ENCODE measurements around the gene RDX.

Gene RDX

DNA sequence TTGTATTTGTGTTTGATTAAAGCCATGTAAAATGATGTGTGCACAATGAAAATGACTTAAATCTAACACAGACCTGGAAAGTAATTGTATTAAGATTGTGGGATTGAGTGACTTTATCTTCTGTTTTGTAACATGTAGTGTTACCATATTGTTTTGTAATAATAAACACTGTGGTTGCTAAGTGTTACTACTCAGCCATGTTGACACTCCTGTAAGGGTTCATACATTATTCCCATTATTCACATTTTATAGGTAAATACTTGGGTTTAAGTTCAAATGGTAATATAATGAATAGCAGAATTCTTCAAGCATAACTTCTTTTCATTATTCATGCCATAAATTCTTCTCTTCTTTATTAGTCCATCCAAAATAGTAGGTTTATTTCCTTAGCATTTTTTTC, 134.2 kb downstream of the RDX start:
- H3K27me3 ChIP-seq (ENCODE audit: insufficient read depth, low read length, poor library complexity) = no peaks in the 10 kb centered on the region
- H3K27ac ChIP-seq (ENCODE audit: low read length) = no peak overlapping the region
- no peaks in the 10 kb centered on the region for H3K79me2 ChIP-seq (ENCODE audit: insufficient read depth, low read length)
- TF ChIP-seq EZH2 (IDR thresholded peaks at IDR 0.05; ENCODE audit: borderline replicate concordance, low read depth, low read length, severe bottlenecking) = no peak
- TF ChIP-seq, protein P1, sequence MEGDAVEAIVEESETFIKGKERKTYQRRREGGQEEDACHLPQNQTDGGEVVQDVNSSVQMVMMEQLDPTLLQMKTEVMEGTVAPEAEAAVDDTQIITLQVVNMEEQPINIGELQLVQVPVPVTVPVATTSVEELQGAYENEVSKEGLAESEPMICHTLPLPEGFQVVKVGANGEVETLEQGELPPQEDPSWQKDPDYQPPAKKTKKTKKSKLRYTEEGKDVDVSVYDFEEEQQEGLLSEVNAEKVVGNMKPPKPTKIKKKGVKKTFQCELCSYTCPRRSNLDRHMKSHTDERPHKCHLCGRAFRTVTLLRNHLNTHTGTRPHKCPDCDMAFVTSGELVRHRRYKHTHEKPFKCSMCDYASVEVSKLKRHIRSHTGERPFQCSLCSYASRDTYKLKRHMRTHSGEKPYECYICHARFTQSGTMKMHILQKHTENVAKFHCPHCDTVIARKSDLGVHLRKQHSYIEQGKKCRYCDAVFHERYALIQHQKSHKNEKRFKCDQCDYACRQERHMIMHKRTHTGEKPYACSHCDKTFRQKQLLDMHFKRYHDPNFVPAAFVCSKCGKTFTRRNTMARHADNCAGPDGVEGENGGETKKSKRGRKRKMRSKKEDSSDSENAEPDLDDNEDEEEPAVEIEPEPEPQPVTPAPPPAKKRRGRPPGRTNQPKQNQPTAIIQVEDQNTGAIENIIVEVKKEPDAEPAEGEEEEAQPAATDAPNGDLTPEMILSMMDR (IDR thresholded peaks at IDR 0.05; ENCODE audit: borderline replicate concordance, extremely low read depth, low read length, poor library complexity, severe bottlenecking) = no peak
- H3K4me1 ChIP-seq (ENCODE audit: insufficient read depth, low read length) = no peaks in the 10 kb centered on the region
- no peak for ATAC-seq (ENCODE audit: insufficient read depth, low read depth)
- no peak for DNase-seq
- H4K20me1 ChIP-seq (ENCODE audit: insufficient read depth, low read length) = no peaks in the 10 kb centered on the region
- H3K9me3 ChIP-seq (ENCODE audit: insufficient read depth, low read length, severe bottlenecking) = no peaks in the 10 kb centered on the region
- H3K36me3 ChIP-seq (ENCODE audit: insufficient read depth, low read length) = no peaks in the 10 kb centered on the region
- no peak overlapping the region for H3K9ac ChIP-seq (ENCODE audit: low read depth, low read length)
- H3K4me2 ChIP-seq (ENCODE audit: insufficient read depth, low read length) = no peak overlapping the region
- H3K4me3 ChIP-seq (ENCODE audit: low read depth in 1 of 2, low read length in 2 of 2) = no peak overlapping the region
- H2AFZ ChIP-seq (ENCODE audit: low read depth, low read length) = no peak overlapping the region

- no peak overlapping the region for H3K4me3 ChIP-seq (ENCODE audit: low read depth in 1 of 2, low read length in 2 of 2)
- TF ChIP-seq, protein P1 (IDR thresholded peaks at IDR 0.05; ENCODE audit: borderline replicate concordance, extremely low read depth, low read length, poor library complexity, severe bottlenecking) = no peak
- no peak for TF ChIP-seq EZH2 (IDR thresholded peaks at IDR 0.05; ENCODE audit: borderline replicate concordance, low read depth, low read length, severe bottlenecking)
- H3K9me3 ChIP-seq (ENCODE audit: insufficient read depth, low read length, severe bottlenecking) = no peaks in the 10 kb centered on the region
- H3K27me3 ChIP-seq (ENCODE audit: insufficient read depth, low read length, poor library complexity) = no peaks in the 10 kb centered on the region
- H4K20me1 ChIP-seq (ENCODE audit: insufficient read depth, low read length) = no peaks in the 10 kb centered on the region
- no peak overlapping the region for H3K27ac ChIP-seq (ENCODE audit: low read length)
- no peaks in the 10 kb centered on the region for H3K79me2 ChIP-seq (ENCODE audit: insufficient read depth, low read length)
- no peak for DNase-seq
- ATAC-seq (ENCODE audit: insufficient read depth, low read depth) = no peak
- no peak overlapping the region for H2AFZ ChIP-seq (ENCODE audit: low read depth, low read length)
- no peak overlapping the region for H3K9ac ChIP-seq (ENCODE audit: low read depth, low read length)
- no peak overlapping the region for H3K4me2 ChIP-seq (ENCODE audit: insufficient read depth, low read length)
- H3K4me1 ChIP-seq (ENCODE audit: insufficient read depth, low read length) = no peaks in the 10 kb centered on the region
- no peaks in the 10 kb centered on the region for H3K36me3 ChIP-seq (ENCODE audit: insufficient read depth, low read length)
Observed at GRCh38 chr11:110161061-110161460, 135.4 kb downstream of the RDX start.

DNA sequence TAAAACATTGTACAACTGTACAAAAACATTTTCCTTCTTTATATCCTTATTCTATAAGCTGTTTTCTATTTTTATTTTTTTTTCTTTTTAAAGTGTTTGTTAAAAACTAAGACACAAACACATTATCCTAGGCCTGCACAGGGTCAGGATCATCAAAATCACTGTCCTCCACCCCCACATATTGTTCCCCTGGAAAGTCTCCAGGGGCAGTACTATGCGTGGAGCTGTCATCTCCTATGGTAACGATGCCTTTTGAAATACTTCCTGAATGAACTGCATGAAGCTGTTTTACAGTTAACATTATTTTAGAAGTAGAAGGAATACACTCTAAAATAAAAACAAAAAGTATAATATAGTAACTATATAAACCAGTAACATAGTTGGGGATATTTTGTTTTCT, 136.0 kb downstream of the RDX start:
- H4K20me1 ChIP-seq (ENCODE audit: insufficient read depth, low read length) = no peaks in the 10 kb centered on the region
- H3K4me3 ChIP-seq (ENCODE audit: low read depth in 1 of 2, low read length in 2 of 2) = no peak overlapping the region
- H3K9ac ChIP-seq (ENCODE audit: low read depth, low read length) = no peak overlapping the region
- no peaks in the 10 kb centered on the region for H3K79me2 ChIP-seq (ENCODE audit: insufficient read depth, low read length)
- no peak overlapping the region for H3K27ac ChIP-seq (ENCODE audit: low read length)
- DNase-seq = no peak
- H3K36me3 ChIP-seq (ENCODE audit: insufficient read depth, low read length) = no peaks in the 10 kb centered on the region
- no peak for TF ChIP-seq EZH2 (IDR thresholded peaks at IDR 0.05; ENCODE audit: borderline replicate concordance, low read depth, low read length, severe bottlenecking)
- TF ChIP-seq, protein P1 (IDR thresholded peaks at IDR 0.05; ENCODE audit: borderline replicate concordance, extremely low read depth, low read length, poor library complexity, severe bottlenecking) = no peak
- no peak overlapping the region for H3K4me2 ChIP-seq (ENCODE audit: insufficient read depth, low read length)
- no peak for ATAC-seq (ENCODE audit: insufficient read depth, low read depth)
- no peak overlapping the region for H2AFZ ChIP-seq (ENCODE audit: low read depth, low read length)
- no peaks in the 10 kb centered on the region for H3K27me3 ChIP-seq (ENCODE audit: insufficient read depth, low read length, poor library complexity)
- no peaks in the 10 kb centered on the region for H3K4me1 ChIP-seq (ENCODE audit: insufficient read depth, low read length)
- no peaks in the 10 kb centered on the region for H3K9me3 ChIP-seq (ENCODE audit: insufficient read depth, low read length, severe bottlenecking)

GRCh38 chr11:110160016-110160415, 136.4 kb downstream of the RDX start:
- no peaks in the 10 kb centered on the region for H3K9me3 ChIP-seq (ENCODE audit: insufficient read depth, low read length, severe bottlenecking)
- H3K9ac ChIP-seq (ENCODE audit: low read depth, low read length) = no peak overlapping the region
- DNase-seq (no peak), ATAC-seq (ENCODE audit: insufficient read depth, low read depth) (no peak)
- H3K27me3 ChIP-seq (ENCODE audit: insufficient read depth, low read length, poor library complexity) = no peaks in the 10 kb centered on the region
- H3K4me3 ChIP-seq (ENCODE audit: low read depth in 1 of 2, low read length in 2 of 2) = no peak overlapping the region
- no peaks in the 10 kb centered on the region for H3K36me3 ChIP-seq (ENCODE audit: insufficient read depth, low read length)
- no peak for TF ChIP-seq EZH2 (IDR thresholded peaks at IDR 0.05; ENCODE audit: borderline replicate concordance, low read depth, low read length, severe bottlenecking)
- TF ChIP-seq, protein P1 (IDR thresholded peaks at IDR 0.05; ENCODE audit: borderline replicate concordance, extremely low read depth, low read length, poor library complexity, severe bottlenecking) = no peak
- no peak overlapping the region for H3K27ac ChIP-seq (ENCODE audit: low read length)
- no peaks in the 10 kb centered on the region for H3K79me2 ChIP-seq (ENCODE audit: insufficient read depth, low read length)
- no peaks in the 10 kb centered on the region for H3K4me1 ChIP-seq (ENCODE audit: insufficient read depth, low read length)
- no peaks in the 10 kb centered on the region for H4K20me1 ChIP-seq (ENCODE audit: insufficient read depth, low read length)
- no peak overlapping the region for H3K4me2 ChIP-seq (ENCODE audit: insufficient read depth, low read length)
- H2AFZ ChIP-seq (ENCODE audit: low read depth, low read length) = no peak overlapping the region

Data from DND-41 (cell line).